HG03025 (cell line): ENCODE measurements around the gene GALNT2.

Source experiments
- ATAC-seq: cut with Tn5 transposase; IDR thresholded peaks from one replicate; pipeline ENCODE4 v1.9.1; 2021; ENCODE audit warnings: mild to moderate bottlenecking, moderate library complexity; ENCODE audit not compliant: unreplicated experiment, low FRiP score

Gene GALNT2

DNA sequence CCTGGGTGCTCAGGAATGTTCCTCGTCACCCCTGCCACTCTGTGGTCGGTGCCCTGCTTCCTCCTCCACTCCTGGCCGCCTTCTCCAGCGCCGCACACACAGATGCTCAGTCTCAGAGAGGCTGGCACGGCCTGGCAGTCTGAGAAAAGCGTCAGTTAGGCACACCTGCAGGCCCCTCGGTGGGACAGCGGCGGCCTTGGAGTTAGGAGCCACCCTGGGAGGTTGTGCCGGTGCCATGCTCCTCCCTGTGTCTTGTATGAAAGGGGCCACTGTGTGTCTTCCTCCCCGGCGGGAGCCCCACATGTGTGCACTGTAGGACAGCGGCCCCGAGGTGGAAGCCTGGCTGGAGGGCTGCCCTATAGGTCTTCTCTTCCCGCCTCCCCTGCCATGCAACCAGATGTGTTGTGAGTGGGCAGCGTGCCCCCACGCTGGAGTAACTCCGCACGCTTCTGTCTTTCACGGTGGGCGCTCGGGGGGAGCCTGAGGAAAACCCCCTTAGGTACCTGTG, 213.9 kb downstream of the GALNT2 start:
- no peak for ATAC-seq

DNA sequence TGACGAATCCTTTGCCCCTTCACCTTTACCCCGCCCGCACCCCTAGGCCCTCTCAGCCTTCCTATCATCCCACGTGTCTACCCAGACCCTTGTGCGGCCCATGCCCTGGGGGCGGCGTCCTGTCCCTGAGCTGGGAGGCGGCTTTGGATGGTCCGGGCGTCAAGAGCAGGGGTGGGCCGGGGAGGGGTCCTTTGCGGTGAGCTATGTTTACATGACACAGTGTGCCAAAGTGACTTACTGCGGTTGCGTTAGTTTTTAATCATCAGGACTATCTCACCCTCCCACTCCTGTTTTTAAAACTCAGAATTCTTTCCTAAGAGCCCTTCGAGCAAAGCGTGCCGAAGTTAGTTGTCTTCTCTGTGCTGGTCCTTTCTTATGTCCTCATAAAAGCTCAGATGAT, 214.5 kb downstream of the GALNT2 start:
- ATAC-seq = no peak

GRCh38 chr1:230282157-230282556, 215.1 kb downstream of the GALNT2 start:
- ATAC-seq = no peak

- no peak for ATAC-seq
These were observed 216.6 kb downstream of the GALNT2 start for GRCh38 chr1:230283678-230284077.

GRCh38 chr1:230284891-230285290, 217.9 kb downstream of the GALNT2 start:
- no peak for ATAC-seq

GRCh38 chr1:230285351-230285750, 218.3 kb downstream of the GALNT2 start:
- ATAC-seq = no peak

DNA sequence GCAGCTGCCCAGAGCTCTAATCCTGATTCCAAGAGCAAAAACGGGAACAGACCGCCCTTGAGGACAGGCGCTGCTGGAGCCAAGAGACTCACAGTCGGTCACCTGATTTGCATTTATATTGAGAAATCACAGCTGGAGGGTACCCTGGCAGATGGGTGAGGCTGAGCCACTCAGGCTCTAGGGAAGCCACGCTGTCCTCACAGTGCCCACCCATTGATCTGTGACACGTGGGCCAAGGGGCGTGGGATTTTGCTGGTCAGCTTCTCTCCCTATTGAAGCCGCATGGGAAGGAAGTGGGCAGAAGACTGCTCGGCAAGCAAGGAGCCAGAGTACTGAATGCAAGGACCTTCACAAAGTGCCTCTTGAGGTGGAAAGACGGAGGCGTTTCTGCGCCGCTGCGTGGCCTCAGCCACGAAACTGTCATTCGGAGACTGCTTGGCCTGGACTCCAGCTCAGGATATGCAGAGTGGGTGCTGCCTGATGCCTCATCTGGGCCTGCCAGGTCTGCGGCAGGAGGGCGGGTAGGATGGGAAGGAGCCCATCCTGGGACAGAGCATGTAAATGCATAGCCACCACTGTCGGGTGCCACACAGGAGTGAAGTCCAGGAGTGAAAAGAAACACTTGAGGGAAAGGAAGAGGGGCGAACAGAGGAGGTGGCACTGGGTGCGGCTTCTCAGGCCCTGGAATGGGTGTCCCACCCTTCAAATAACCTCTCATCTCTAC, 219.3 kb downstream of the GALNT2 start:
- ATAC-seq = no peak

- ATAC-seq = no peak
These were observed 219.8 kb downstream of the GALNT2 start for GRCh38 chr1:230286890-230287269.

GRCh38 chr1:230287674-230288315, 220.8 kb downstream of the GALNT2 start:
- no peak for ATAC-seq

DNA sequence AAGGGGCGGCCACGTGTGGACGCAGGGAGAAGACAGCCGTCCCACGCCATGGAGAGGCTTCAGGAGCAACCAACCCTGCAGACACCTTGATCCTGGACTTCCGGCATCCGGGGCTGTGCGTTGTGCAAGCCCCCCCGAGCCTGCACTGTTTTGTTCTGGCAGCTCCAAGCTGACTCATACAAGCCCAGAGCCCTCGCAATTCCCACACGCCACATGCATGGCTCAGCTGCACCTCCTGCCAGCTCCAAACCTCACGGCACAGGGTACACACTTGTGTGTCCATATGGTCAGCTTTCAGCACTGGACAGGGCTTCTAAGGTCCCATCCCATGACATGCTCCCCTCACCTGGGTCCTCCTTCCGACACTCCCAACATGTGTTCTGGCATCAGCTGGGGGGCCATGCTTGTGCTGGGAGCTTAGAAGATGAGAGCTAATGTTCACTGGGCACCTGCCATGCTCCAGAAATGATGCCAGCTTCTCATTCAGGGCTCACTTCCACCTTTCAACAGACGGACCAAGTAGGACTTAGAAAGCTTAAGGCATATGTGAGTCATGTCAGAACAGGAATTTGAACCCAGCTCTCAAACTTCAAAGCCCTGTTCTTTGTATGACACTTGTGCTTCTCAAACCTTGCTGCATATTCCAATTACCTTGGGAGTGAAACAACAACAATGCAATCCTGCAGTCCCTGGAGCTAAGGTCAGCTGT, 221.8 kb downstream of the GALNT2 start:
- no peak for ATAC-seq

GRCh38 chr1:230289350-230289644, 222.3 kb downstream of the GALNT2 start:
- ATAC-seq = no peak

DNA sequence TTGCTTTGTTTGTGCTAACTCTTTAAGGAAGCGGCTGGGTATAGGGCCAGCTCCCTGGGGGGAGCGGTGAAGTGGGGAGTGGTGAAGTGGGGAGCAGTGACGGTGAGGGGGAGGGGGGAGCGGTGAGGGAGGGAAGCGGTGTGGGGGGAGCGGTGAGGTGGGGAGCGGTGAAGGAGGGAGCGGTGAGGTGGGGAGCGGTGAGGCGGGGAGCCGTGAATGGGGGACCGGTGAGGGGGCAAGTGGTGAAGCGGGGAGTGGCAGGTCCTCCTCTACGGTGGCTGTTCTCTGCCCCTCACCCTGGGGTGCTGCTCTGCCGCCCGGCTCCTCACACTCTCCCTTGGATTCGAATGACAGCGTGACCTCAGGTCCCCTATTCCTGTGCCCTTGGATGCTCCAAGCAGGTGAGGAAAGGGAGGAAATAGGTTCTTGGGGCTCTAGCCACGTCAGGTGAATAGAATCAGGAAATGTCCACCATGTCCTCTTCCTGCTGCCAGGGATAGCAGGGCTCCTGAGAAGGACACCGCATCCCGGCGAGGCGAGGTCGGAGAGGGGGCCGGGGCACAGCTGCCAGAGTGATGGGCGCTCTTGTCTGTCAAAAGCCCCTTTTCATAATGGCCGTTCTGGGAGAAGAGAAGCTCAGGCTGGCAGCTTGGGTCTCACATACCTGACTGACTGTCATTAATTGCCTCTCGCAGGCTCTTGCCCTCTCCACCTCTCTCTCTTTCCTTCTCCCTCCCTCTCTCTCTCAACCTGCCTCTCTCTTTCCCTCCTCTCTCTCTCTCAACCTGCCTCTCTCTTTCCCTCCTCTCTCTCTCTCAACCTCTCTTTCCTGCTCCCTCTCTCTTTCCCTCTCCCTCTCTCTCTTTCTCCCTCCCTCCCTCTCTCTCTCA, 224.9 kb downstream of the GALNT2 start:
- no peak for ATAC-seq

DNA sequence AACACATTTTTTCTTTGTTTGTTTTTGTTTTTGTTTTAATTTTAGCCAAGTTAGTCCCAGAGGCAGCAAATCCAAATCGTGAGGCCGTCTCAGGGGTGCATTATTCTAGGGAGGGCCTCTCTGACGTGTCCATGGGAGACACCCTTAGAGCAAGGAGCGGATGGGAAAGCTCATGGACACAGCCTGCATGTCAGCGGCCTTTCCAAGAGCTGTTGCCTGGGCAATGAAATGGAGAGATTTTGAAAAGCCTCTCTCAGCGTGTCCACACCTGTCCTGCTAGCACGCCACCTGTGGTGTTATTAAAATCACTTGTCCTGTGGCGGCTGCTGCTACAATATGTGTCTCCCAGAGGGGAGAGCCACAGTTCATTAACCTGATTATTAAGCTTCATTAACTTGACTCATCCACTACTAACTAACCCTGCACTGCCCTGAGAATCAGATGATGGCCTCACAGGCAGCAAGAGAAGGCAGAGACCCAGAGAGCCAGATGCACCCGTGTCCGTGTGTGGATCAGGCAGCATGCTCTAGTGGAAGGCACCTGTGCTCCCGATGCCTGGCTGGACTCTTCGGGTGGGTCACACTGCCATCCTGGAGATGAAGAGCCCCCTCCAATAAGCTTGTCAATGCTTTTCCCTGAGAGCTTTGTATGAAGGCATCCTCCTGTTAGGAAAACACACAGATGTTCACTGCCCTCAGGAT, 225.8 kb downstream of the GALNT2 start:
- no peak for ATAC-seq

DNA sequence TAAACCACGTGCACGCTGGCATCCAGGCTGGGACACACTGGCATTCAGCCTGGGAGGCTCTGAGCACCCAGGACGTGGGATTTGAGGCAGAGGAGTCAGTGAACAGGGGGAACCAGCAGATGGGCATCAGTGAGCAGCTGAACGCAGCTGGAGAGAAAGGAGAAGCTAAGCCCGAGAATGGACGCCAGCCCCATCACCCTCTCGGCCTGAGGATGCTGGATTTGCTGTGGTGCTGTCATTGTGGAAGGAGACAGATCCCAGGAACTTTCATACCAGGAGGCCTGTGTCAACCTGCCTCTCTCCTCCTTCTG, 226.3 kb downstream of the GALNT2 start:
- no peak for ATAC-seq

- ATAC-seq = no peak
These were observed 228.3 kb downstream of the GALNT2 start for GRCh38 chr1:230295367-230295766.

GRCh38 chr1:230299191-230300006, 232.4 kb downstream of the GALNT2 start:
- ATAC-seq = no peak

DNA sequence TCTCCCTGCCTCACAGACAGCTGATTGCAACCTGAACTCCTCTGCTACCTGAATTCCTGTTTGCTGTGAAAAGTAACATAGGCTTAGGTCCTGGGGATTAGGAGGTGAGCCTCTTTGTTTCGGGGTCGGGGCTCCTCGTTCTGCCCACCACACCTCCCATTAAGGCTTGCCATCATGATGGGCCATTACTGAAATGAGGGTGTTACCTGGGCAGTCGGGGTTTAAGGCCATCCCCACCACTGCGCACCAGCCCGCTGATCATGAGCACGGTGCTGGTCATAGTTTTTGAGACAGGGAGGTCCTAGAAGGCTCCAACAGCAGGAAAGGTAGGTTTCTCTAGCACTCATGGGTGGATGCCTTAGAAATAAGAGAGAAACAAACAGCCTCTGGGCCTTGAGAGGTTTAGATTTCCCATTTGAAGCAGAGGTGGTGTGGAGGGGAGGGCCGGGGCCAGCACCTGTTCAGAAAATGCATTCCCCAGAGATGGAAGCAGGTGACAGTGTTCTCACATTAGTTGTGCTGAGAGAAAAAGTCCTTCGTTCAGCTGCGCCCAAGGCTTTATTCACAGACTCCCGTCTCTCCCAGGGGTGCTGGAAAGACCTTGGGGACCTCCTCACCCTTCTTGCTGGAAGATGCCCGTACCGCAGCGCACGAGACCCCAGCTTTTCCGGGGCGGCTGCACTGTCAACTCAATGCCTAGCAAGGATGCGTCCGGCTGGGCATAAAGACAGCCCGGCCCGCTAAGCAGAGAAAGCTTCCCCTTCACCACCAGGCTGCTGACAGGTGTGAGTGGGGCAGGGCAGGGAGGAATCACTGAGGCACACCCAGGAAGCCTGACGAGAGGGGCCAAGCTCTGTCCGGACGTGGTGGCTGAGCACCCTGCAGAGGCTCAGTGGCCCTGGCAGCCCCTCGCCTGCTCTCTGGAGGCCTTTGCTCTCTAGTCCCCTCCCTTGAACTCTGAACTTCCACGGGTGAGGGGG, 233.6 kb downstream of the GALNT2 start:
- no peak for ATAC-seq

- no peak for ATAC-seq
These were observed 234.3 kb downstream of the GALNT2 start for GRCh38 chr1:230301322-230301721.
